NCI-H510A (cell line): ENCODE measurements around the gene NCR2.

Experiments
- DNase-seq: peaks from one replicate; lab custom pipeline; 2025; lab: John Stamatoyannopoulos, UW

The NCR2 gene

GRCh38 chr6:41331401-41332150, 3.8 kb upstream of the NCR2 start:
- DNase-seq, result no peak

- no peak for DNase-seq
Measured at GRCh38 chr6:41332241-41332640, 3.2 kb upstream of the NCR2 start.

- no peak for DNase-seq
Measured at GRCh38 chr6:41332842-41333736, 2.3 kb upstream of the NCR2 start.

- no peak for DNase-seq
Measured at GRCh38 chr6:41334482-41335040, 847 bp upstream of the NCR2 start.

GRCh38 chr6:41335943-41336342, 535 bp downstream of the NCR2 start:
- no peak for DNase-seq

- DNase-seq, result no peak
Measured at GRCh38 chr6:41336824-41337223, 1.4 kb downstream of the NCR2 start.

GRCh38 chr6:41337709-41338108, 2.3 kb downstream of the NCR2 start:
- DNase-seq, result no peak

- no peak for DNase-seq
Measured at GRCh38 chr6:41338659-41339058, 3.3 kb downstream of the NCR2 start.

GRCh38 chr6:41341580-41341979, 6.2 kb downstream of the NCR2 start:
- DNase-seq, result no peak

GRCh38 chr6:41342241-41342640, 6.8 kb downstream of the NCR2 start:
- DNase-seq, result no peak

- DNase-seq, result no peak
Measured at GRCh38 chr6:41343641-41344187, 8.3 kb downstream of the NCR2 start.

- no peak for DNase-seq
Measured at GRCh38 chr6:41344876-41345275, 9.5 kb downstream of the NCR2 start.

GRCh38 chr6:41345901-41346300, 10.5 kb downstream of the NCR2 start:
- no peak for DNase-seq

GRCh38 chr6:41346441-41346840, 11.0 kb downstream of the NCR2 start:
- no peak for DNase-seq

GRCh38 chr6:41347378-41348050, 12.1 kb downstream of the NCR2 start:
- no peak for DNase-seq

- DNase-seq, result no peak
Measured at GRCh38 chr6:41348934-41349333, 13.5 kb downstream of the NCR2 start.

- no peak for DNase-seq
Measured at GRCh38 chr6:41352396-41352795, 17.0 kb downstream of the NCR2 start.

- DNase-seq, result no peak
Measured at GRCh38 chr6:41352907-41353306, 17.5 kb downstream of the NCR2 start.

GRCh38 chr6:41353333-41353732, 17.9 kb downstream of the NCR2 start:
- no peak for DNase-seq

GRCh38 chr6:41355952-41356351, 20.5 kb downstream of the NCR2 start:
- no peak for DNase-seq

GRCh38 chr6:41356825-41357224, 21.4 kb downstream of the NCR2 start:
- DNase-seq, result no peak

GRCh38 chr6:41358503-41358902, 23.1 kb downstream of the NCR2 start:
- no peak for DNase-seq
